OCI-LY1 (cell line): ENCODE measurements around the gene TNC.

ENCODE experiments used
- H2AFZ ChIP-seq: fragments of 200-600 bp; sonication (generic), shearing (Covaris generic); 2 replicates; pipeline ENCODE4 v1.6.0; 2014; ENCODE audit warnings: antibody characterized with exemption, mild to moderate bottlenecking, low read length
- H3F3A ChIP-seq: fragments of 200-600 bp; sonication (generic), shearing (Covaris generic); 2 replicates; pipeline ENCODE4 v1.6.0; 2014; ENCODE audit warnings: mild to moderate bottlenecking, antibody characterized with exemption, low read length, moderate library complexity; ENCODE audit not compliant: insufficient read depth
- H3K27ac ChIP-seq: fragments of 200-600 bp; sonication (generic); 2 replicates; pipeline ENCODE4 v1.5.1; 2014; ENCODE audit warnings: low read length, mixed run types, mild to moderate bottlenecking, low read depth; ENCODE audit not compliant: poor library complexity, severe bottlenecking
- H3K27me3 ChIP-seq: fragments of 200-600 bp; sonication (generic); 2 replicates; pipeline ENCODE4 v1.6.0; 2014; ENCODE audit warnings: antibody characterized with exemption, mild to moderate bottlenecking, low read length, moderate library complexity; ENCODE audit not compliant: insufficient read depth
- H3K36me3 ChIP-seq: fragments of 200-600 bp; sonication (generic); 2 replicates; pipeline ENCODE4 v1.6.1; 2014; ENCODE audit warnings: mild to moderate bottlenecking, antibody characterized with exemption, low read length, moderate library complexity, mixed read lengths; ENCODE audit not compliant: insufficient read depth
- H3K4me1 ChIP-seq: fragments of 200-600 bp; sonication (generic); 2 replicates; pipeline ENCODE4 v1.5.1; 2014; ENCODE audit warnings: mild to moderate bottlenecking, low read length, moderate library complexity; ENCODE audit not compliant: insufficient read depth, severe bottlenecking
- H3K4me2 ChIP-seq: fragments of 200-600 bp; sonication (generic), shearing (Covaris generic); 2 replicates; pipeline ENCODE4 v1.6.1; 2014; ENCODE audit warnings: low read length
- H3K4me3 ChIP-seq: fragments of 200-600 bp; sonication (generic); 2 replicates; pipeline ENCODE4 v1.5.1; 2014; ENCODE audit warnings: low read length, low read depth, mild to moderate bottlenecking, mixed read lengths; ENCODE audit not compliant: poor library complexity, severe bottlenecking
- H3K79me2 ChIP-seq: fragments of 200-600 bp; shearing (Covaris generic); 2 replicates; pipeline ENCODE4 v1.6.1; 2016; ENCODE audit warnings: mixed run types, low read length, mixed read lengths; ENCODE audit not compliant: insufficient read depth
- H3K9ac ChIP-seq: fragments of 200-600 bp; sonication (generic), shearing (Covaris generic); 2 replicates; pipeline ENCODE4 v1.6.1; 2014; ENCODE audit warnings: mild to moderate bottlenecking, low read length, mixed read lengths
- H3K9me2 ChIP-seq: fragments of 200-600 bp; sonication (generic), shearing (Covaris generic); 2 replicates; pipeline ENCODE4 v1.6.1; 2014; ENCODE audit warnings: low read depth, mild to moderate bottlenecking, low read length, mixed read lengths
- H3K9me3 ChIP-seq: fragments of 200-600 bp; shearing (Covaris generic); 2 replicates; pipeline ENCODE4 v1.6.1; 2014; ENCODE audit warnings: low read length, mixed read lengths
- H4K20me1 ChIP-seq: fragments of 200-600 bp; sonication (generic), shearing (Covaris generic); 2 replicates; pipeline ENCODE4 v1.6.0; 2016; ENCODE audit warnings: mild to moderate bottlenecking, low read length; ENCODE audit not compliant: insufficient read depth
- CTCF ChIP-seq: fragments of 200-600 bp; sonication (generic), shearing (Covaris generic); IDR thresholded peaks from 2 replicates; pipeline ENCODE4 v1.5.1; 2017; ENCODE audit warnings: mild to moderate bottlenecking, antibody characterized with exemption, low read length, moderate library complexity, mixed read lengths
- EZH2 ChIP-seq: fragments of 200-600 bp; sonication (generic), shearing (Covaris generic); IDR thresholded peaks from 2 replicates; pipeline ENCODE4 v1.8.0; 2017; ENCODE audit warnings: borderline replicate concordance, mixed run types, mild to moderate bottlenecking, antibody characterized with exemption, low read length, moderate library complexity, mixed read lengths

TNC gene

DNA sequence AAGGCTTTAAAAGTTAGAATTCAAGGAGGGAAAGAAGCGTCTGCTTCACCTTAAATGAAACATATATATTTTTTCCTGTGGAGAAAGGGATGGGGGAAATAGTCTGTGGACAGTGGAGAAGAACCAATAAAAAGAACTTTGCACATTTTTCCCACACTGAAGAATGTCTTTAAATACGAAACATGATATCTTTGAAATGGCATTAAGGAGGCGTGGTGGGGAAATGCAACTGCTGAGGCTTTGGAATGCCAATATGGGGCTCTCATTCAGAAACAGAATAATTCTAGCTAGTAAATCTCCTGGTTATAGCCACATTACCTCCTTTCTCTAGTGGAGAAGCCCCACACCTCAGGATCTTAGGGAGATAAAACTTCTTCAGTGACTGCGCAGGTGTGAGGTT is 46.8 kb downstream of the TNC start:
- Histone ChIP-seq H3K36me3 (no peaks in the 10 kb centered on the region), H3K27me3 (no peaks in the 10 kb centered on the region), H2AFZ (no peak overlapping the region), H3K9me2 (no peaks in the 10 kb centered on the region), H3K9ac (no peak overlapping the region), H3K4me2 (no peak overlapping the region), H3K4me3 (no peak overlapping the region), H3K79me2 (no peaks in the 10 kb centered on the region), H3K4me1 (no peaks in the 10 kb centered on the region), H3K9me3 (no peaks in the 10 kb centered on the region), H3F3A (no peaks in the 10 kb centered on the region), H3K27ac (no peak overlapping the region), H4K20me1 (no peaks in the 10 kb centered on the region)
- no peak for TF ChIP-seq EZH2
- no peak for TF ChIP-seq CTCF

DNA sequence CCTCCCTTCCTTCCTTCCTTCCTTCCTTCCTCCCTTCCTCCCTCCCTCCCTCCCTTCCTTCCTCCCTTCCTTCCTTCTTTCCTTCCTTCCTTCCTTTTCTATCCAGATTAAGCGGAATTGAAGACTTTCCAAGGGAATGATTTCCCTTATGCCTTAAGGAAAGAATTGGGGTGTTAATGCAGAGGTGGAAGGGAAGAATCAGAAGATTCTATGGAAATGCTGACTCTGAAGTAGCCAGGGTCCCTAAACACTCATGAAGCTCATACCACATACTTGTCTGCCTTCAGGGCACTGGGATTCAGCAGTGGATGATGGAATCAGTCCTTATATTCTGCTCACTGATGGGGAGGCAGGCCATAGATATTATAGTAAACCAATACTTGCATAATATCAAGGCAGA is 48.2 kb downstream of the TNC start:
- H3K27me3 ChIP-seq, result no peaks in the 10 kb centered on the region
- TF ChIP-seq EZH2 (no peak), CTCF (no peak)
- no peaks in the 10 kb centered on the region for H3K4me1 ChIP-seq
- no peaks in the 10 kb centered on the region for H3K9me3 ChIP-seq
- H3K79me2 ChIP-seq, result no peaks in the 10 kb centered on the region
- no peak overlapping the region for H3K4me2 ChIP-seq
- no peak overlapping the region for H3K4me3 ChIP-seq
- no peaks in the 10 kb centered on the region for H3K9me2 ChIP-seq
- H4K20me1 ChIP-seq, result no peaks in the 10 kb centered on the region
- H3F3A ChIP-seq, result no peaks in the 10 kb centered on the region
- H3K9ac ChIP-seq, result no peak overlapping the region
- H3K36me3 ChIP-seq, result no peaks in the 10 kb centered on the region
- H2AFZ ChIP-seq, result no peak overlapping the region
- H3K27ac ChIP-seq, result no peak overlapping the region

DNA sequence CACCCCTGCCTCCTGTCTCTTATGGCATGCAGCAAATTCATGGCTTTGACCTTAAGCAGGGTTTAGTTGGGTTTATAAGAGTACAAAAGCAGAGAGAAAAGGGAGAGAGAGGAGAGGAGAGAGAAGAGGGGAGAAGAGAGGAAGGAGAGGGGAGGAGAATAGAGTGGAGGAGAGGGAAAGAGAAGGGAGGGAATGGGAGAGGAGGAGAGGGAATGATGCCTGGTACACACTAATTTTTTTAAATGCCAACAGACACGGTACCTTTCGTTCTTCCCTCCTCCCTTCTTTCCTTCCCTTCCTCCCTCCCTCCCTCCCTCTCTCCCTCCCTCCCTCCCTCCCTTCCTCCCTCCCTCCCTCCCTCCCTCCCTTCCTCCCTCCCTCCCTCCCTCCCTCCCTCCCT is 48.7 kb downstream of the TNC start:
- Histone ChIP-seq H3K79me2 (no peaks in the 10 kb centered on the region), H3F3A (no peaks in the 10 kb centered on the region), H3K4me3 (no peak overlapping the region), H4K20me1 (no peaks in the 10 kb centered on the region), H3K9me3 (no peaks in the 10 kb centered on the region), H3K9me2 (no peaks in the 10 kb centered on the region), H3K36me3 (no peaks in the 10 kb centered on the region), H3K4me2 (no peak overlapping the region), H3K9ac (no peak overlapping the region), H3K27me3 (no peaks in the 10 kb centered on the region), H3K4me1 (no peaks in the 10 kb centered on the region), H3K27ac (no peak overlapping the region), H2AFZ (no peak overlapping the region)
- TF ChIP-seq CTCF (no peak), EZH2 (no peak)
